Measurements from ENCODE around the gene IKZF2. TPM values are rescaled to one million over a fixed set of nuclear protein-coding genes. Genes with fewer than 3 reads are reported as not detected.

Gene IKZF2
- total RNA-seq, 2 experiments from 2014 or later = 20.0 to 45.1 TPM

- no peak overlapping the region for H3K27ac ChIP-seq (ENCODE audit: low read depth, low read length, poor library complexity, severe bottlenecking)
- intact Hi-C loops (cut with micrococcal nuclease; ENCODE audit: unreplicated experiment) = no loop called here
- no peaks in the 10 kb centered on the region for H4K20me1 ChIP-seq (ENCODE audit: insufficient read depth, low read length)
- DNase-seq (ENCODE audit: low spot score) = no peak
- ChIA-PET CTCF (ENCODE audit: unreplicated experiment) (no interaction called here), POLR2A (interaction anchor here (0.6 to 0.9 kb wide), 2 partner anchors 11 to 16 kb away, joined by 3 to 4 read pairs; no protein-coding TSS in a partner anchor)
- H3K36me3 ChIP-seq (ENCODE audit: insufficient read depth, low read length) = no peaks in the 10 kb centered on the region
- H3K4me1 ChIP-seq (ENCODE audit: insufficient read depth, low read length, poor library complexity, severe bottlenecking) = peaks cover 7% of the 10 kb centered on the region
- BruUV-seq (replicated peaks) = no TSS peak
- H3K4me3 ChIP-seq (ENCODE audit: low read depth, low read length, poor library complexity, severe bottlenecking) = no peak overlapping the region
- no peak overlapping the region for H3K4me2 ChIP-seq (ENCODE audit: low read length)
- TF ChIP-seq CTCF (conservative IDR thresholded peaks at IDR 0.05; ENCODE audit: low read length) = no peak
- no peak for TF ChIP-seq EZH2phosphoT487 (IDR thresholded peaks at IDR 0.05; ENCODE audit: borderline replicate concordance, low read depth, low read length)
- 0 out of 2 replicates have a peak, but pooled peaks cover 4% of the 10 kb centered on the region for H3K9me2 ChIP-seq (ENCODE audit: insufficient read depth, low read length)
- no peak overlapping the region for H2AFZ ChIP-seq (ENCODE audit: low read length)
- no peaks in the 10 kb centered on the region for H3K79me2 ChIP-seq (ENCODE audit: insufficient read depth, low read depth, low read length)
- H3K9me3 ChIP-seq (ENCODE audit: low read length) = no peaks in the 10 kb centered on the region
Observed at GRCh38 chr2:212987492-212987891, 163.9 kb downstream of the IKZF2 start.

- Histone ChIP-seq H3K36me3 (ENCODE audit: insufficient read depth, low read length) (no peaks in the 10 kb centered on the region), H3K4me2 (ENCODE audit: low read length) (no peak overlapping the region), H4K20me1 (ENCODE audit: insufficient read depth, low read length) (no peaks in the 10 kb centered on the region), H3K9me3 (ENCODE audit: low read length) (no peaks in the 10 kb centered on the region), H3K9me2 (ENCODE audit: insufficient read depth, low read length) (0 out of 2 replicates have a peak, but pooled peaks cover 4% of the 10 kb centered on the region), H2AFZ (ENCODE audit: low read length) (no peak overlapping the region), H3K79me2 (ENCODE audit: insufficient read depth, low read depth, low read length) (no peaks in the 10 kb centered on the region), H3K4me1 (ENCODE audit: insufficient read depth, low read length, poor library complexity, severe bottlenecking) (no peaks in the 10 kb centered on the region), H3K4me3 (ENCODE audit: low read depth, low read length, poor library complexity, severe bottlenecking) (no peak overlapping the region), H3K27ac (ENCODE audit: low read depth, low read length, poor library complexity, severe bottlenecking) (no peak overlapping the region)
- no peak for DNase-seq (ENCODE audit: low spot score)
- POLR2A ChIA-PET = interaction anchor here (0.6 kb wide), 1 partner anchor 249 kb away, joined by 4 read pairs; no protein-coding TSS in a partner anchor
- CTCF ChIA-PET (ENCODE audit: unreplicated experiment) = no interaction called here
- TF ChIP-seq CTCF (conservative IDR thresholded peaks at IDR 0.05; ENCODE audit: low read length) = no peak
- TF ChIP-seq EZH2phosphoT487 (IDR thresholded peaks at IDR 0.05; ENCODE audit: borderline replicate concordance, low read depth, low read length) = no peak
- BruUV-seq (replicated peaks) = no TSS peak
- intact Hi-C loops (cut with micrococcal nuclease; ENCODE audit: unreplicated experiment) = no loop called here
Observed at GRCh38 chr2:212984129-212984528, 167.3 kb downstream of the IKZF2 start.

GRCh38 chr2:212979799-212980198 lies 171.6 kb downstream of the IKZF2 start:
- Histone ChIP-seq H3K4me1 (ENCODE audit: insufficient read depth, low read length, poor library complexity, severe bottlenecking) (no peaks in the 10 kb centered on the region), H3K9me2 (ENCODE audit: insufficient read depth, low read length) (0 out of 2 replicates have a peak, but pooled peaks cover 4% of the 10 kb centered on the region), H3K4me2 (ENCODE audit: low read length) (no peak overlapping the region), H2AFZ (ENCODE audit: low read length) (no peak overlapping the region), H3K9me3 (ENCODE audit: low read length) (no peaks in the 10 kb centered on the region), H3K36me3 (ENCODE audit: insufficient read depth, low read length) (no peaks in the 10 kb centered on the region), H3K27ac (ENCODE audit: low read depth, low read length, poor library complexity, severe bottlenecking) (no peak overlapping the region), H3K79me2 (ENCODE audit: insufficient read depth, low read depth, low read length) (no peaks in the 10 kb centered on the region), H3K4me3 (ENCODE audit: low read depth, low read length, poor library complexity, severe bottlenecking) (no peak overlapping the region), H4K20me1 (ENCODE audit: insufficient read depth, low read length) (no peaks in the 10 kb centered on the region)
- no peak for DNase-seq (ENCODE audit: low spot score)
- ChIA-PET CTCF (ENCODE audit: unreplicated experiment) (interaction anchor here (0.6 to 1.1 kb wide), 2 partner anchors 11 to 91 kb away, joined by 3 to 9 read pairs; no protein-coding TSS in a partner anchor), POLR2A (interaction anchor here (0.6 to 3.2 kb wide), 9 partner anchors 9 to 1833 kb away, joined by 3 to 24 read pairs (median 5); partner anchors contain the start of gene IKZF2)
- intact Hi-C loops (cut with micrococcal nuclease; ENCODE audit: unreplicated experiment) = no loop called here
- TF ChIP-seq EZH2phosphoT487 (IDR thresholded peaks at IDR 0.05; ENCODE audit: borderline replicate concordance, low read depth, low read length) (no peak), CTCF (conservative IDR thresholded peaks at IDR 0.05; ENCODE audit: low read length) (no peak)
- BruUV-seq (replicated peaks) = no TSS peak

Data from OCI-LY7 (cell line).